ENCODE measurements around the gene RPGRIP1L. TPM values are rescaled to one million over a fixed set of nuclear protein-coding genes. Genes with fewer than 3 reads are reported as not detected.
A peak's percentile ranks its signal among the peaks of the same experiment; 100 is the strongest.

The RPGRIP1L gene
- total and polyA plus RNA-seq, 2 donors (not counting 1 experiment from before 2014, with no cell fraction given) = 1.0 to 7.1 TPM

DNA sequence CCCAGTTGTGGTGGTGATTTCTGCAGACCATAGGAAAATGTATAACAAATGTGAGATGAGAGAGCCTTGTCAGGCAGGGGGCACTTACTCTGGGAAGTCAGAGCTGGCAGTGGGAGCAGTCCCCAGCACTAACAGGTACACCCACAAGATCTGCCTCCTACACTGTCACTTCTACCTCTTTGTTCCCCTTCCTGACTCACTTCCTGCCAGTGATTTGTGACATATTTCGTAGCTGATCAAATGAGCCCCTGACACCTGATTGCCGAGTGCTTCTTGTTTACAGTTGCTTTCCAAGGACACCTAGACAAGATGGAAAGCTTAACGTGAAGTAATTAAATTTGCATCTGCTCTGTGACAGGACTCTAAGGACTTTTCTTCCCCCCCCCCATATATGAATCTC lies 40.8 kb upstream of the RPGRIP1L start:
- peak; percentile 33 for ATAC-seq (ENCODE audit: low read depth)
- H3K27me3 Mint-ChIP-seq = no peaks in the 10 kb centered on the region
- no peak overlapping the region for H3K27ac Mint-ChIP-seq
- H4K20me1 ChIP-seq (ENCODE audit: control insufficient read depth, insufficient read depth, low read length, poor library complexity, severe bottlenecking) = peaks cover 18% of the 10 kb centered on the region
- peaks cover 43% of the 10 kb centered on the region for H3K4me1 Mint-ChIP-seq
- H3K9ac ChIP-seq (ENCODE audit: low read length) = no peak overlapping the region
- peaks cover 0 to 7% (median 2%) of the 10 kb centered on the region in 3 donors for H3K9me3 ChIP-seq (ENCODE audit: control extremely low read depth in 1 of 3, control insufficient read depth in 2 of 3, insufficient read depth in 1 of 3, low read length in 2 of 3)
- ChIA-PET POLR2A (interaction anchor here (0.8 kb wide), 1 partner anchor 16 kb away, joined by 3 read pairs; no protein-coding TSS in a partner anchor), CTCF (interaction anchor here (1.4 to 2.9 kb wide), 2 partner anchors 9 kb away, joined by 3 to 17 read pairs; no protein-coding TSS in a partner anchor)
- no peak overlapping the region for H3K4me3 Mint-ChIP-seq
- no peaks in the 10 kb centered on the region for H3K9me3 Mint-ChIP-seq (ENCODE audit: insufficient read depth)
- 0% methylated on average over 1 of the region's 3 CpGs for WGBS (ENCODE audit: insufficient coverage)
- H3K4me1 ChIP-seq (ENCODE audit: control insufficient read depth in 2 of 2, insufficient read depth in 2 of 2, low read length in 2 of 2) = peaks cover 9 to 12% of the 10 kb centered on the region in 2 donors
- no peak for TF ChIP-seq CTCF (IDR thresholded peaks at IDR 0.05)
- TF ChIP-seq EZH2 (IDR thresholded peaks at IDR 0.05; ENCODE audit: borderline replicate concordance, insufficient read depth, low read depth, low read length, poor library complexity, severe bottlenecking) = no peak
- peak; percentile 18 for DNase-seq
- no peak overlapping the region for H3K4me3 ChIP-seq (ENCODE audit: control extremely low read depth in 1 of 5, extremely low read depth in 1 of 5, insufficient read depth in 1 of 5, low read depth in 2 of 5, low read length in 4 of 5)
- H2AFZ ChIP-seq (ENCODE audit: insufficient read depth, low read depth, low read length, poor library complexity, severe bottlenecking) = no peak overlapping the region
- intact Hi-C loops (cut with micrococcal nuclease) = no loop called here
- H3K27me3 ChIP-seq (replicated peaks in 1 of 4; ENCODE audit: control extremely low read depth in 1 of 4, control insufficient read depth in 3 of 4, insufficient read depth in 4 of 4, low read length in 3 of 4) = no peaks in the 10 kb centered on the region
- H3K79me2 ChIP-seq (ENCODE audit: control insufficient read depth, insufficient read depth, low read length) = peaks cover 36% of the 10 kb centered on the region
- peak overlapping the region in 1 of 2 donors; percentile 6 for H3K27ac ChIP-seq (ENCODE audit: low read length in 2 of 2)
- H3K36me3 ChIP-seq (replicated peaks in 1 of 2; ENCODE audit: control extremely low read depth in 1 of 2, control insufficient read depth in 1 of 2, extremely low read depth in 1 of 2, insufficient read depth in 2 of 2, low read length in 1 of 2) = no peaks in the 10 kb centered on the region
- H3K4me2 ChIP-seq (replicated peaks; ENCODE audit: low read depth, low read length, poor library complexity, severe bottlenecking) = peak overlapping the region; percentile 36

- no peak overlapping the region for H3K9ac ChIP-seq (ENCODE audit: low read length)
- ChIA-PET POLR2A (no interaction called here), CTCF (interaction anchor here (0.8 to 2.9 kb wide), 9 partner anchors 7 to 50 kb away, joined by 3 to 17 read pairs (median 4); no protein-coding TSS in a partner anchor)
- DNase-seq (peak; percentile 13), ATAC-seq (ENCODE audit: low read depth) (no peak)
- H3K36me3 ChIP-seq (replicated peaks in 1 of 2; ENCODE audit: control extremely low read depth in 1 of 2, control insufficient read depth in 1 of 2, extremely low read depth in 1 of 2, insufficient read depth in 2 of 2, low read length in 1 of 2) = no peaks in the 10 kb centered on the region
- peaks cover 26% of the 10 kb centered on the region for H4K20me1 ChIP-seq (ENCODE audit: control insufficient read depth, insufficient read depth, low read length, poor library complexity, severe bottlenecking)
- peaks cover 43% of the 10 kb centered on the region for H3K4me1 Mint-ChIP-seq
- H3K4me2 ChIP-seq (replicated peaks; ENCODE audit: low read depth, low read length, poor library complexity, severe bottlenecking) = no peak overlapping the region
- H3K9me3 Mint-ChIP-seq (ENCODE audit: insufficient read depth) = no peaks in the 10 kb centered on the region
- WGBS (ENCODE audit: insufficient coverage) = 22% methylated on average over 2 of the region's 3 CpGs
- no peak overlapping the region for H3K27ac ChIP-seq (ENCODE audit: low read length in 2 of 2)
- H3K27ac Mint-ChIP-seq = no peak overlapping the region
- TF ChIP-seq EZH2 (IDR thresholded peaks at IDR 0.05; ENCODE audit: borderline replicate concordance, insufficient read depth, low read depth, low read length, poor library complexity, severe bottlenecking) = no peak
- TF ChIP-seq CTCF (IDR thresholded peaks at IDR 0.05) = peak; percentile 64
- H3K4me3 ChIP-seq (ENCODE audit: control extremely low read depth in 1 of 5, extremely low read depth in 1 of 5, insufficient read depth in 1 of 5, low read depth in 2 of 5, low read length in 4 of 5) = no peak overlapping the region
- H3K4me1 ChIP-seq (ENCODE audit: control insufficient read depth in 2 of 2, insufficient read depth in 2 of 2, low read length in 2 of 2) = peaks cover 9 to 12% of the 10 kb centered on the region in 2 donors
- peaks cover 27% of the 10 kb centered on the region for H3K79me2 ChIP-seq (ENCODE audit: control insufficient read depth, insufficient read depth, low read length)
- intact Hi-C loops (cut with micrococcal nuclease) = no loop called here
- no peaks in the 10 kb centered on the region for H3K27me3 Mint-ChIP-seq
- H2AFZ ChIP-seq (ENCODE audit: insufficient read depth, low read depth, low read length, poor library complexity, severe bottlenecking) = no peak overlapping the region
- H3K27me3 ChIP-seq (replicated peaks in 1 of 4; ENCODE audit: control extremely low read depth in 1 of 4, control insufficient read depth in 3 of 4, insufficient read depth in 4 of 4, low read length in 3 of 4) = no peaks in the 10 kb centered on the region
- H3K4me3 Mint-ChIP-seq = no peak overlapping the region
- peaks cover 0 to 2% (median 0%) of the 10 kb centered on the region in 3 donors for H3K9me3 ChIP-seq (ENCODE audit: control extremely low read depth in 1 of 3, control insufficient read depth in 2 of 3, insufficient read depth in 1 of 3, low read length in 2 of 3)
Measured at GRCh38 chr16:53743149-53743566, 39.5 kb upstream of the RPGRIP1L start.
